T-helper 2 cell treated with Interferon-gamma antibody and Interleukin-4, amounts not matched to agents 5 μg/mL and 100 μg/mL, for 36 hours (primary cell): ENCODE data around the gene SF3B1.
"Not testable (repeated sequence)": the region's sequence is repeated elsewhere in the genome, so short reads cannot be mapped to it uniquely, and the experiment has no call there.

Experiments used
- DNase-seq: peaks from one replicate; pipeline ENCODE4 v3.0.0; 2021; ENCODE audit warnings: low spot score
- H3K27ac Mint-ChIP-seq: one replicate; pipeline ENCODE4 v1.8.0; 2021; ENCODE audit warnings: mild to moderate bottlenecking, mixed read lengths
- H3K27me3 Mint-ChIP-seq: one replicate; pipeline ENCODE4 v1.8.0; 2021; ENCODE audit warnings: low read depth, mixed read lengths
- H3K36me3 Mint-ChIP-seq: one replicate; pipeline ENCODE4 v1.8.0; 2021; ENCODE audit warnings: low read depth, mixed read lengths
- H3K4me1 Mint-ChIP-seq: one replicate; pipeline ENCODE4 v1.8.0; 2021; ENCODE audit warnings: low read depth, mixed read lengths
- H3K4me3 Mint-ChIP-seq: one replicate; pipeline ENCODE4 v1.8.0; 2022; ENCODE audit warnings: mild to moderate bottlenecking, moderate library complexity, mixed read lengths
- H3K9me3 Mint-ChIP-seq: one replicate; pipeline ENCODE4 v1.8.0; 2021; ENCODE audit warnings: mixed read lengths

Gene SF3B1

DNA sequence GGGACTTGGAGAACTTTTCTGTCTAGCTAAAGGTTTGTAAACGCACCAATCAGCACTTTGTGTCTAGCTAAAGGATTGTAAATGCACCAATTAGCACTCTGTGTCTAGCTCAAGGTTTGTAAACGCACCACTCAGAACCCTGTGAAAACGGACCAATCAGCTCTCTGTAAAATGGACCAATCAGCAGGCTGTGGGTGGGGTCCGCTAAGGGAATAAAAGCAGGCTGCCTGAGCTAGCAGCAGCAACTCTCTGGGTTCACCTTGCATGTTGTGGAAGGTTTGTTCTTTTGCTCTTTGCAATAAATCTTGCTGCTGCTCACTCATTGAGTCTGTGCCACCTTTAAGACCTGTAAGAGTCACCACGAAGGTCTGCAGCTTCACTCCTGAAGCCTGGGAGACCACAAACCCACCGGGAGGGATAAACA is 16.1 kb upstream of the SF3B1 start:
- H3K27ac Mint-ChIP-seq, H3K27me3 Mint-ChIP-seq, H3K36me3 Mint-ChIP-seq, H3K4me3 Mint-ChIP-seq, DNase-seq, H3K9me3 Mint-ChIP-seq: not testable (repeated sequence)
- H3K4me1 Mint-ChIP-seq = peaks cover 15% of the 10 kb centered on the region

DNA sequence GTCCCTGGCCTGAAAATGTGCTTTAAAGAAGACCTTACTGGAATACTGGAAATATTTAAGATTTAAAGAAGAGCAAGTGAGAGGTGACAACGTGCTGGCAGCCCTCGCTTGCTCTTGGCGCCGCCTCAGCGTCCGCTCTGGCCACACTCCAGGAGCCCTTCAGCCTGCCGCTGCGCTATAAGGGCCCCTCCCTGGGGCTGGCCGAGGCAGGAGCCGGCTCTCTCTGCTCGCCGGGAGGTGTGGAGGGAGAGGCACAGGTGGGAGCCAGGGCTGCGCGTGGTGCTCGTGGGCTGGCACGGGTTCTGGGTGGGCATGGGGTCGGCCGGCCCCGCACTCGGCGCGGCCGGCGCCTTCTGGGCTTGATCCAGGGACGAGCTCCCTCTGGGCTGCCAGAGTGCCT is 15.6 kb upstream of the SF3B1 start:
- Mint-ChIP-seq H3K27me3 (peaks cover under 1% of the 10 kb centered on the region), H3K4me1 (peaks cover 12% of the 10 kb centered on the region), H3K9me3 (no peaks in the 10 kb centered on the region), H3K4me3 (no peak overlapping the region), H3K27ac (no peak overlapping the region), H3K36me3 (peaks cover 2% of the 10 kb centered on the region)
- no peak for DNase-seq

DNA sequence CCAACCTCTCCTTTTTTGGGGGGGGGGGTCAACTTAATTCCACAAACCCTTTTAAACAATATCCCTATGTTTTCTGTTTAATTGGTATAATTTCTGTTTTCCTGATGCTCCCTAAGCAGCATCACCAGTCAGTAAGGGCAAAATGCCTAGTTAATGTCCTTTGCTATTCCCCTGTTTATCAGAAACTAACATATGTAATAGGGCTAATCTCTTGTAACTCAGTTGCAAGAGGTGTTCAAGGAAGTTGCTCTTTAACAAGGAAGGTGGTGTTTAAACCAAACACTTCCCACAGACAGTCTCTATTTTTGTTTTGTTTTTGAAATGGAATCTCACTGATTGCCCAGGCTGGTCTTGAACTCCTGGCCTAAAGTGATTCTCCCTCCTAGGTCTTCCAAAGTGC is 12.0 kb upstream of the SF3B1 start:
- no peak overlapping the region for H3K27ac Mint-ChIP-seq
- H3K36me3 Mint-ChIP-seq = no peaks in the 10 kb centered on the region
- no peak overlapping the region for H3K4me3 Mint-ChIP-seq
- no peaks in the 10 kb centered on the region for H3K9me3 Mint-ChIP-seq
- peaks cover 4% of the 10 kb centered on the region for H3K4me1 Mint-ChIP-seq
- DNase-seq = no peak
- peaks cover 8% of the 10 kb centered on the region for H3K27me3 Mint-ChIP-seq

DNA sequence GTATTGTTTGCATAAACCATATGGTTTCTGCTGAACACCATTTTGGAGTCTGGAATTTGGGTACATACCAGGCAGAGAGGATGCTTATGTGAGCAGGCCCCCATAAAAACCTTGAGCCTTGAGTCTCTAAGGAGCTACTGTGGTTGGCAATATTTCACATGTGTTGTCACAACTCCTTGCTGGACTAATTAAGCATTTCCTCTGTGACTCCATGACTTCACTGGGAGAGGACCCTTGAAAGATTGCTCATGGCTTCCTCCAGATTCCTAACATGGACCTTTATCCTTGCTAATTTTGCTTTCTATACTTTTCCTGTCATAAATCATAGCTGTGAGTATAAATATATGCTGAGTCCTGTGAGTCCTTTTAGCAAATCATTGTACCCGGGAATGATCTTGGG is 10.9 kb upstream of the SF3B1 start:
- H3K4me1 Mint-ChIP-seq = peaks cover 2% of the 10 kb centered on the region
- no peaks in the 10 kb centered on the region for H3K36me3 Mint-ChIP-seq
- H3K27me3 Mint-ChIP-seq = peaks cover 10% of the 10 kb centered on the region
- H3K4me3 Mint-ChIP-seq = no peak overlapping the region
- no peak for DNase-seq
- no peaks in the 10 kb centered on the region for H3K9me3 Mint-ChIP-seq
- H3K27ac Mint-ChIP-seq = no peak overlapping the region

DNA sequence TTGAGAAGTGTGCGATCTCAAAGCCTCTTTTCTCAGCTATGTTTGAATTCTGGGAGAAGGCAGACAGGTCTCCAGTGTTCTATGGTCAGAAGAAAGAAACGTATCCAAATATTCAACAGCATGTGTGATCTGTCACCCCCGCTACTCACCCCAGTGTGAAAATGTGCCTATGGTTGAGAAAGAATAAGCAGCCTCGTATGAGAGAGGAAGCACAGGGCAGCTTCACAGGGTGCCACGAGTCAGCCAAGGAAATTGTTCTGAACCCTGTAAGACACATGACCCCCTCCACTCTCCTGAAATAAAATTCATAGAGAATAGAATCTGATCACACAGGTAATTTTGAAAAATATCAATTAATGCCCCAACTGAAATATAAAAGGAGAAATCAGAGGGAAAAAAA is 8.0 kb upstream of the SF3B1 start:
- Mint-ChIP-seq H3K4me1 (peaks cover 2% of the 10 kb centered on the region), H3K9me3 (no peaks in the 10 kb centered on the region), H3K36me3 (no peaks in the 10 kb centered on the region), H3K27me3 (peaks cover 10% of the 10 kb centered on the region), H3K27ac (no peak overlapping the region), H3K4me3 (no peak overlapping the region)
- DNase-seq = no peak

DNA sequence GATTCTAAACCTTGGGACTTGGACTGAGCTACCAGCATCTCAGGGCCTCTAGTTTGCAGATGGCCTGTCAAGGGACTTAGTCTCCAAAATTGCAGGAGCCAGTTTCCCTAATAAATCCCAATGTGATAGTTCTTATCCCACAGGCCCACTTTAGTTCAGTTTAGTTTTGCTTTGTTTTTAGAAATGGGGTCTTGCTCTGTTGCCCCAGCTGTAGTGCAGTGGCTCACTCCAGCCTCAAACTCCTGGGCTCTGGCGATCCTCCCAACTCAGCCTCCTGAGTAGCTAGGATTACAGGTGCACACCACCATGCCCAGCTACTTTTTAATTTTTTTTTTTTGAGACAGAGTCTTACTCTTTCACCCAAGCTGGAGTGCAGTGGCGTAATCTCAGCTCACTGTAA is 2.6 kb upstream of the SF3B1 start:
- Mint-ChIP-seq H3K9me3 (no peaks in the 10 kb centered on the region), H3K4me3 (peak overlapping the region; percentile 20), H3K27ac (no peak overlapping the region), H3K4me1 (peaks cover 17% of the 10 kb centered on the region), H3K36me3 (peaks cover 12% of the 10 kb centered on the region), H3K27me3 (peaks cover 2% of the 10 kb centered on the region)
- no peak for DNase-seq

DNA sequence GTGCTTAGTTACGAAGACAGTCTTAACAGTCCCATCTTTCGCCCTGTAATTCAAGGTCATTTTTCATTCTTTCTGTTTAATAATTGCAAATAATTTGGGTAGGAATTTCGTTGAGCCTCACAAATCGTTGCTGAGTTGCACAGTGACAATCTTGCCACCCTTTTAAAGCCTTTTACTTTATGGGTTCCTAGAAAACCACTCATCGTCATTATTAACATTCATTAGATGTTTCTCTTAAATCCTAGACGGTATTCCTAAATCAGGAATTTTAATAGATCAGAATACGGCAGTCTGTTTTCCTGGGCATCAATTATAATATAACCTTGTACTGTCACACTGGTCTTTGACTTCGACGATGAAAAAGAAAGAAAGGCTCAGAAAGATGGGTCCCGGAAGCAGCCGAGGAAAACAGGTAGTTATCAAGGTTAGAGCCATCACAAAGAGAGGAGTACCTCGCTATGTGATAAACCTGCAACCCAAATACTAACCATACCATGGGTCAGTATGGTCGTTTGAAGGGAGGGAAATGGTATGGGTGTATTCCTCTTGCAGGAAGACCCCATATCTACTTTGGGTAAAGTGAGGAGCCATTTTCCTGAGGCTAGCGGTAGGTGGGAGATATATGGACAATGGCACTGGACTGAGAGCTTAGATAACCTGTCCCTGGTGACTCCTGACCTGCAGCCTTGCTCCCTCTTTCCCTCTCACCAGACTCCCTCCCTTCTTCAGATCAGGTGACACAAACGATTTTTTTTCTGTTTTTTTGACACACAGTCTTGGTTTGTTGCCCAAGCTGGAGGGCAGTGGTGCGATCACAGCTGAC is 981 bp upstream of the SF3B1 start:
- H3K4me1 Mint-ChIP-seq = peaks cover 29% of the 10 kb centered on the region
- H3K27ac Mint-ChIP-seq = peak overlapping the region; percentile 100
- peak overlapping the region; percentile 94 for H3K4me3 Mint-ChIP-seq
- H3K27me3 Mint-ChIP-seq = no peaks in the 10 kb centered on the region
- H3K9me3 Mint-ChIP-seq = no peaks in the 10 kb centered on the region
- H3K36me3 Mint-ChIP-seq = peaks cover 17% of the 10 kb centered on the region
- no peak for DNase-seq

DNA sequence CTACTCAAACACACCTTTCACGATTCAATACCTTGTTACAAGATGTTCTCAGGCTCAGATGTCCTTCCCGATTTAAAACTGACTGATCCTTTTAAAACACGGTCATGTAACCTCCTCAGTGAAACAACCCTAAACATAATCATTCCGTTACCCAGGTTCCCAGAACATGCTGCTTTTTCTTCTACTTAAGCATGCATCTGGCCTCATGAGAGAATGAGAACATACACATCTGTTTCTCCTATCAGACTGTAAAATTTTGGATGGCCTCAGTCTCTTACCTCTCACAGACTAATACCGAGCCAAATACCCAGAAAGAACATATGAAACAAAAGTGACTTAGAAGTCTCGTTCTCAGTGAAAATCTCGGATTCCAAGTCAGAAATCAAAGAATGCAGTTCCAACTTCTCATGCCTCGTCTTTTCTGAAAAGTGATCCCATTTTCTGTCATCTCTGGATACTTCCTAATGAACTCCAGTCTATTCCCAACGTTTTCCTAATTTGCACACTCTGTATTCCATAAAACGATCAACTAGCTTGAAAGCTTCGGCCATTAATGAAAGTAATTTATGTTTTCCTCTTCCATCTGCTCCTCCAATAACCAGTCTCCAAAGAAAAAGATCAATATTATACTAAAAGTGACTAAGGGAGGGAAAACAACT is 919 bp downstream of the SF3B1 start:
- no peak for DNase-seq
- Mint-ChIP-seq H3K27ac (peak overlapping the region; percentile 100), H3K4me3 (peak overlapping the region; percentile 94), H3K4me1 (peaks cover 46% of the 10 kb centered on the region), H3K27me3 (no peaks in the 10 kb centered on the region), H3K36me3 (peaks cover 29% of the 10 kb centered on the region), H3K9me3 (no peaks in the 10 kb centered on the region)

DNA sequence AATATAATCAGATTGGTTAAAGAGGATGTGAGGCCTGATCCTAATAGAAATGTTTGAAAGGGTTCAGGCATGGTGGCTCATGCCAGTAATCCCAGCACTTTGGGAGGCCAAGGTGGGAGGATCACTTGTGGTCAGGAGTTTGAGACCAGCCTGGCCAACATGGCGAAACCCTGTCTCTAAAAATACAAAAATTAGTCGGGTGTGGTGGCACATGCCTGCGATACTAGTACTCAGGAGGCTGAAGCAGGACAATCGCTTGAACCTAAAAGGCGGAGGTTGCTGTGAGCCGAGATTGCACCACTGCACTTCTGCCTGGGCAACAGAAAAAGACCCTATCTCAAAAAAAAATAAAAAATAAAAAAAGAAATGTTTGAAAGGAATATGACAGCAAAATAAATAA is 2.3 kb downstream of the SF3B1 start:
- Mint-ChIP-seq H3K36me3 (peaks cover 31% of the 10 kb centered on the region), H3K4me3 (peak overlapping the region; percentile 94), H3K4me1 (peaks cover 53% of the 10 kb centered on the region)
- not testable (repeated sequence) for H3K9me3 Mint-ChIP-seq, H3K27ac Mint-ChIP-seq, DNase-seq, H3K27me3 Mint-ChIP-seq

DNA sequence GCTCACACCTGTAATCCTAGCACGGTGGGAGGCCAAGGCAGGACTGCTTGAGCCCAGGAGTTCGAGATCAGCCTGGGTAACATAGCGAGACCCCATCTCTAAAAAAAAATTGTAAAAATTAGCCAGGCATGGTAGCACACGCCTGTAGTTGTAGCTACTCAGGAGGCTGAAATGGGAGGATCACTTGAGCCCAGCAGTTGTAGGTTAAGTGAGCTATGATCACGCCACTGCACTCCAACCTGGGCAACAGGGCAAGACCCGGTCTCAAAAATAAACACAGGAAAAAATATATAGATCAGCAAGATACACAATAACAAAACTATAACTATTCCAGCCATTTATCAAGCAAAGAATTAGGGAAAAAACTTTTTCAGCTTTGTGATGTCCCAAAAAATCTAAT is 3.0 kb downstream of the SF3B1 start:
- Mint-ChIP-seq H3K27me3 (no peaks in the 10 kb centered on the region), H3K36me3 (peaks cover 33% of the 10 kb centered on the region), H3K9me3 (no peaks in the 10 kb centered on the region), H3K4me3 (peak overlapping the region; percentile 94), H3K27ac (peak overlapping the region; percentile 74), H3K4me1 (peaks cover 57% of the 10 kb centered on the region)
- no peak for DNase-seq

DNA sequence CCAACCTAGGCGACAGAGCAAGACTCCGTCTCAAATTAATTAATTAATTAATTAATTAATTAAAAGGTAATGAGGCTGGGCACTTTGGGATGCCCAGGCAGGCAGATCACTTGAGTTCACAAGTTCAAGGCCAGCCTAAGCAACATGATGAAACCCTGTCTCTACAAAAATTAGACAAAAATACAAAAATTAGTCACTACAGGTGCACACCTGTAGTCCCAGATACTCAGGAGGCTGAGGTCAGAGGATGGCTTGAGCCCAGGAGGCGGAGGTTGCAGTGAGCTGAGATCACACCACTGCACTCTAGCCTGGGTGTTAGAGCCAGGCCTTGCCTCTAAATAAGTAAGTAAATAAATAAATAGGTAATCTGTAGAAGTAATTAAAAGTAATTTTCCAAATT is 6.8 kb downstream of the SF3B1 start:
- H3K27ac Mint-ChIP-seq = no peak overlapping the region
- peaks cover 30% of the 10 kb centered on the region for H3K36me3 Mint-ChIP-seq
- no peak for DNase-seq
- no peaks in the 10 kb centered on the region for H3K9me3 Mint-ChIP-seq
- H3K4me3 Mint-ChIP-seq = no peak overlapping the region
- no peaks in the 10 kb centered on the region for H3K27me3 Mint-ChIP-seq
- H3K4me1 Mint-ChIP-seq = peaks cover 61% of the 10 kb centered on the region

DNA sequence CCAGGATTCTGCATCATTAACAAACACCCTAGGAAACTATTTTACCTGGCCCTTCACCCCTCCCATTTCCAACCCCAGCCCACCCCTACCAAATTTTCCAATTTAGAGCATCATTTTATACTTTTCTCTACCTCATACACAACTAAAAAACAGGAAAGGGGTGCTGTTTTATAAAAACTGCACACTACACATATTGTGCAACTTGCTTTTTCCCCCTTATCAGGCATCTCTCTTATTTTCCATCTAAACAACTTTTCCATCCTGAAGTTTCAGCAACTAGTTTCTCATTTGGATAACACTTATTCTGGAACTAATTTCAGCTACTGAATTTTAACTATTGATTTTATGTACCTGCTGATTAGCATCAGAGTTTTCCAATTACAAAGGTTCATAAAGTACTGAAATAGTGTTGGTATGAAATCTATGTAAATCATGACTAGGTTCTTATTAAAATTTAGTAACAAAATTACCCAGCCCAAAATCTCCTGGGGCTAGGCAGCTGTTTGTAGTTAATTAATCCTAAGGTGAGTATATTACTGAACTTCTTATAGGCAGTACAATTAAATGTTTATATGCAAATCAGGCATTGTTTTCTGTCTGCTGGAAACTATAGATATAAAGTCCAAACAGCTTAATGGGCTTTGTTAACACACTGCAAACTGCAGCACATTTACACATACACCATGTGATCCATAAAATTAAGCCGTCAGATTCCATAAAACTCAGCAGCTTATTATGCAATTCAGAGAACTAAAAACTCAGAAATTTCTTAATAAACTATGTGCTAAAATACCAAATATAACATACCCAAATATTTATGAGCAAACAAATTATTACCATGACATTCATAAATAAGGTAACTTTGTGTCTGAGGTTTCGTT is 7.9 kb downstream of the SF3B1 start:
- Mint-ChIP-seq H3K27ac (peak overlapping the region; percentile 58), H3K4me3 (peak overlapping the region; percentile 1), H3K36me3 (peaks cover 29% of the 10 kb centered on the region), H3K4me1 (peaks cover 53% of the 10 kb centered on the region), H3K27me3 (no peaks in the 10 kb centered on the region), H3K9me3 (no peaks in the 10 kb centered on the region)
- no peak for DNase-seq

DNA sequence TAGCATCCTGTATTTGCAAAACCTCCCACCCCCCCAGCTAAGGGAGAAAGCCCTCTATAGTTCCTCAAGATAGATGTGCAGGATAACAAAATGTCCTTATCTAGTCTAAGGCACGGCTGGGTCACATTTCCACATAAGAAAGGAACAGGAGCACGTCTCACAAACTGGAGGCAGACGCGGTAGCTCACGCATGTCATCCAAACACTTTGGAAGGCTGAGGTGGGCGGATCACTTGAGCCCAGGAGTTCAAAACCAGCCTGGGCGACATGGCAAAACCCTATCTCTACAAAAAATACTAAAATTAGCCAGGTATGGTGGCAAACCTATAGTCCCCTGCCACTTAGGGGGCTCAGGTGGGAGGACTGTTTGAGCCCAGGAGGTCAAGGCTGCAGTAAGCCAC is 9.3 kb downstream of the SF3B1 start:
- Mint-ChIP-seq H3K4me1 (peaks cover 49% of the 10 kb centered on the region), H3K27ac (peak overlapping the region; percentile 26), H3K27me3 (no peaks in the 10 kb centered on the region), H3K4me3 (no peak overlapping the region), H3K36me3 (peaks cover 29% of the 10 kb centered on the region), H3K9me3 (no peaks in the 10 kb centered on the region)
- DNase-seq = no peak

DNA sequence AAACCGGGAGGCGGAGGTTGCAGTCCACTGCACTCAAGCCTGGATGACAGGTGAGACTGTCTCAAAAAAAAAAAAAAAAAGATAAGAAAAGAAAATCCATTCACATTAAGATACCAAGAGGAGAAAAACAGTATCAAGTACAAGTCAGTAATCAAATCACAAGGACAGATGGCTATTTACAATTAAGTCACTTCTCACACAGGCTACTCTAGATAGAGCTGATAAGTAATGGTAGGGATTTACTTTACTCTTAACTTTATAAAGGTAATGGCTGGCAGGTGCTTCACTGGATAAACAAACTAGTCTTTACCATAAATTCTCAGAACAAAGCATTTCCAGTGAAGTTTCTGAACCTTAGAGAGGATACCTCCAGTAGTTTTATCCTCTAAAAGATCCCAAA is 11.5 kb downstream of the SF3B1 start:
- Mint-ChIP-seq H3K36me3 (peaks cover 30% of the 10 kb centered on the region), H3K9me3 (no peaks in the 10 kb centered on the region), H3K4me3 (no peak overlapping the region), H3K4me1 (peaks cover 33% of the 10 kb centered on the region), H3K27me3 (no peaks in the 10 kb centered on the region), H3K27ac (no peak overlapping the region)
- no peak for DNase-seq
